OCI-LY1 (cell line): ENCODE results near the gene DRG1.

ENCODE experiments used
- CTCF ChIP-seq: fragments of 200-600 bp; sonication (generic), shearing (Covaris generic); IDR thresholded peaks from 2 replicates; pipeline ENCODE4 v1.5.1; 2017; ENCODE audit warnings: mild to moderate bottlenecking, antibody characterized with exemption, low read length, moderate library complexity, mixed read lengths
- EZH2 ChIP-seq: fragments of 200-600 bp; sonication (generic), shearing (Covaris generic); IDR thresholded peaks from 2 replicates; pipeline ENCODE4 v1.8.0; 2017; ENCODE audit warnings: borderline replicate concordance, mixed run types, mild to moderate bottlenecking, antibody characterized with exemption, low read length, moderate library complexity, mixed read lengths

- TF ChIP-seq CTCF (no peak), EZH2 (no peak)
Observed at GRCh38 chr22:31439808-31440207, 40.4 kb downstream of the DRG1 start.
